Iris pigment epithelial cell (primary cell): Measurements from ENCODE around the gene GINS2.

Source experiments
- DNase-seq: peaks from one replicate; pipeline ENCODE4 v3.0.0-alpha.2; 2011; ENCODE audit warnings: low read depth

GINS2 gene

DNA sequence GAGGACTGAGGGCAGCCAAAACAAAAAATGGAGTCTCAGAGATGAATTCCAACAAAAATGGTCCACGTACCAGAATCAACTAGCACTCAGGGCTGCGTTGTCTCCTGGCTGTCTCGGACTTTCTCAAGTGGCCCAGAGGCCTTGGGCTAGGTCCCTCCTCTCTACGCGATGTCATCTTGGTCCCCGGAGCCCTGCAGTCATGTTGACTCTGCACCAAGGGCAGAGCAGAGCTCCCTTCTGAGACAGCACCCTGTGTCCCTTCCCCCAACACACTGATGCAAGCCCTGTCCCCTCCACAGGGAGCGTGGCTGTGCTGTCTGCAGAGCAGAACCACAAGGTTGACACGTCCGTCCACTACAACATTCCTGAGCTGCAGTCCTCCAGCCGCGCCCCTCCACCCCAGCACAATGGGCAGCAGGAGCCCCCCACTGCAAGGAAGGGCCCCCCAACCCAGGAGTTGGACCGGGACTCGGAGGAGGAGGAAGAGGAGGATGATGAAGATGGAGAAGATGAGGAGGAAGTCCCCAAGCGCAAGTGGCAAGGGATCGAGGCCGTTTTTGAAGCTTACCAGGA lies 20.8 kb downstream of the GINS2 start:
- no peak for DNase-seq

GRCh38 chr16:85667261-85667660 lies 21.5 kb downstream of the GINS2 start:
- no peak for DNase-seq

DNA sequence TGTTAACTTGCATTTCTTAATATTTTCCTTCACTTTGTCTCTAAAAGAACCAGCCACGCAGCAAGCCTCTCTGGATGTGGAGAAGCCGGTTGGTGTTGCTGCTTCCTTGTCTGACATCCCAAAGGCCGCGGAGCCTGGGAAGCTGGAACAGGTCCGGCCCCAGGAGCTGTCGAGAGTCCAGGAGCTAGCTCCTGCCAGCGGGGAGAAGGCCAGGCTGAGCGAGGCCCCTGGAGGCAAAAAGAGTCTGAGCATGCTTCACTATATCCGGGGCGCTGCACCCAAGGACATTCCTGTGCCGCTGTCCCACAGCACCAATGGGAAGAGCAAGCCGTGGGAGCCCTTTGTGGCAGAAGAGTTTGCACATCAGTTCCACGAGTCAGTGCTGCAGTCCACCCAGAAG lies 22.8 kb downstream of the GINS2 start:
- DNase-seq, result no peak

GRCh38 chr16:85665373-85665740 lies 23.4 kb downstream of the GINS2 start:
- DNase-seq, result no peak

DNA sequence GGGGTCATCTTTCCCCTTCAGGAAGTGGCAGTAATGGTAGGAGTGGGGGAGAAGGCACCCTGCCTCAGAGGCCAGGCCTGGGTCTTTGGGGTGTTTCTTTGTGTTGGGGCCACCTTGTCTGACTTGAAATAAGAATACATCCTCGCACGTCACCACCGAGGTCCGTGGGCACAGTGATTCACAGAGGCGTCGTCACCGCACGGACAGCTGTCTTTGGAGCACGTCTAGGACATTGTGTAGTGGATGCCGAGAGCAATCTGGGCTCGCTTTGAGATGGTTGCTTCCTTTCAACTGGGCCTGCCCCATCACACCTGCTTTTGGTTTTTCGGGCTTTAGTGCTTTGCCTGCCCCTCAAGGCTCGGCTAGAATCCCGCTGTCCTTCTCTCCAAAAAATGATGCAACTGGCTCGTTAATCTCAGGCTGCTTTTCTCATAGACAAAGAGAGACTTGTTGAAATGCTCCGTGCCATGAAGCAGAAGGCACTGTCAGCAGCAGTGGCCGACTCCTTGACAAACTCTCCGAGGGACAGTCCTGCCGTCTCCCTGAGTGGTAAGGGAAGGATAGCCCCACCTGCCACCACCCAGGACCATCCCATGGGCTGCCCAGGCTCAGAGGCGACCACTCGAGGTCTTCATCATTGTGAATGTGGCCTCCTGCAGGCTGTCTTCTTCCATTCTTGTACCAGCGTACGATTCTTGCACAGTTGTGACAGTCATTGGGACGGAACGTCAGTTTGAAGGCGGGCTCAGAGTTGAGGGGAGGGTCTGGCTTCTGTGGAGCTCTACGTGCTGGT lies 24.0 kb downstream of the GINS2 start:
- no peak for DNase-seq

DNA sequence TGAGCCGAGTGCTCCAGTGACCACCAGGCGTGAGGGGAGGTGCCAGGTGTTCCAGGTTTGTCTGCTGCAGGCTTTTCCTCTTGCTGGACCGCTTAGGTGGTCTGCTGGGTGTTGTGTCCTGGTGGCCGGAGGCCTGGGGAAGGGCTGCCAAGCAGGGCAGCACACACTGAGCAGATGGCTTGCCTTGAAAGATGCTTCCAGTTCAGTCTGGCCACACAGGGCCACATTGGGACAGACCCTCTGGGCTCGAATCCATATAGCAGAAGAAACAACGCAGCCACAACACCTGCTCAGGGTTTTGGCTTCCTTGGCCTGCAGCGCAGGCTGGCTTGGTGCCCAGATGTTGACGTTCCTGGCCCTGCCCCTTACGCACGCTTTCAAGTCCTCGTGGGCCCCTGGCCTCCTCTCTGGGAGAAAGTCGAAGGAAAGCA lies 24.8 kb downstream of the GINS2 start:
- DNase-seq, result no peak

GRCh38 chr16:85662976-85663830 lies 25.6 kb downstream of the GINS2 start:
- no peak for DNase-seq

DNA sequence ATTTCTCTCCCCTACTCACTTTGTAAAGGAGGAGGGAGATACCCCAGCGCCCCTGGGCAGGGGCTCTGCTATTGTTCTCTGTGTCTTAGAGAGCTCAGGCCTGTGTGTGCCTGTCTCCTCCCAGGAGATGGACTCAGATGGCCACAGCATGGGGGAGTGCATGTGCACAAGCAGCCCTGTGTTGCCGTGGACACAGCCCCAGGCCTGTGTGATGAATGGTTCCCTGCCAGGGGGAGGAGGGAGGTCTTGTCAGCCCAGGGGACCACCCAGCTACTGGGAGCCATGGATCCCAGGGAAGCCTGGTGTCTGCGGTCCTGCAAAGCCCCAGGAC lies 26.3 kb downstream of the GINS2 start:
- no peak for DNase-seq

DNA sequence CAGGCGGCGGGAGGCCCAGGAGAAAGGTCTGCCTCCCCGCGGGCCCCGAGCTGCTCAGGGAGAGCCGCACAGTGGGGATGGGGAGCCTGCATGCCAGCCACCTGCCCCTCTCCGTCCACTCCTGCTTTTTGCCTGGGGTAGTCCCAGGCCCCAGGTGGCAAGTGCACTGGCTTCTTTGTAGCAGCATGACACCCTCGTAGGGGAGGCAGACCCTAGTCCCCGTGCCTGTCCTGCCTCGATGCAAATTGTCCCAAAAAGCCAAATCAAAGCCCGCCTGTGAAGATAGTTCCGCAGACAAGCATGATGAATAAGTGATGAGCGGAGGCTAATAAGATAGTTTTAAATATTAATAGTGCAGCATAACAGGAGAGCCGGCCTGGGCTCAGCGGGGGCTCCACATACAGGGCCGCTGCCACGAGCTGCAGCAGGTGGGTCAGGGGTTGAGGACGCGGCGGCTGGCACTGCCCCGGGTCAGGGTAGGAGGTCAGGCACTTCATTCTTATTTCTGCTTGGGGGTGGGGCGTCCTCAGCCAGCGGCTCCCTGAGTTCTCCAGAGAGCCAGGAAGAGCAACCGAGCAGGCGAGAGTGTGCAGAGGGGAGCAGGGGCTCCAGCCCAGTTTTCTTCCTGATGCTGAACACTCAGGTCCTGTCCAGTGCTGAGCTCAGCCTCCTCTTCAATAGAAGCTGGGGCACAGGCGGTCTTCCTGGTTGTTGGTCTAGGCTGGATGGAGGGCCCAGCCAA lies 26.8 kb downstream of the GINS2 start:
- DNase-seq, result no peak

DNA sequence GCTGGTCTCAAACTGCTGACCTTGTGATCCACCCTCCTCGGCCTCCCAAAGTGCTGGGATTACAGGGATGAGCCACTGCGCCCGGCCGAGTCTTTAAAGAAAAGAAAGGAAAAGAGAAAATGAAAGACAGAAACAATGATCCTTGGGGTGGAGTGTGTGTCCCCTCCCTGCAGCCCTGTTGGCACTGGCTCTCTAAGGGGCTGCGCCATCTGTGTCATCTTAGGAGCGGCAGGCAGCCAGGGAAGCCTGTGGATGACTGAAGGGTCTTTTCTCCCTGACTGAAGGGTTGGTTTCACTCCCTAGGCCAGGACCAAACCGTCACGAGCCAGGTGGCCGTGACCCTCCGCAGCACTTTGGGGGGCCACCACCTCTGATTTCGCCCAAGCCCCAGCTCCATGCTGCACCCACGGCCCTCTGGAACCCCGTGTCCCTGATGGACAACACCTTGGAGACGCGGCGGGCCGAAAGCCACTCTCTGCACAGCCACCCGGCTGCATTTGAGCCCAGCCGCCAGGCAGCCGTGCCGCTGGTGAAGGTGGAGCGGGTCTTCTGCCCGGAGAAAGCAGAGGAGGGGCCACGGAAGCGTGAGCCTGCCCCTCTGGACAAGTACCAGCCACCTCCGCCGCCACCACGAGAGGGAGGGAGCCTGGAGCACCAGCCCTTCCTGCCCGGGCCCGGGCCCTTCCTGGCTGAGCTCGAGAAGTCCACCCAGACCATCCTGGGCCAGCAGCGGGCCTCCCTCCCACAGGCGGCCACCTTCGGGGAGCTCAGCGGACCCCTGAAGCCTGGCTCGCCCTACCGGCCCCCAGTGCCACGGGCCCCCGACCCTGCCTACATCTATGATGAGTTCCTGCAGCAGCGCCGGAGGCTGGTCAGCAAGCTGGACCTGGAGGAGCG lies 27.7 kb downstream of the GINS2 start:
- DNase-seq, result no peak

DNA sequence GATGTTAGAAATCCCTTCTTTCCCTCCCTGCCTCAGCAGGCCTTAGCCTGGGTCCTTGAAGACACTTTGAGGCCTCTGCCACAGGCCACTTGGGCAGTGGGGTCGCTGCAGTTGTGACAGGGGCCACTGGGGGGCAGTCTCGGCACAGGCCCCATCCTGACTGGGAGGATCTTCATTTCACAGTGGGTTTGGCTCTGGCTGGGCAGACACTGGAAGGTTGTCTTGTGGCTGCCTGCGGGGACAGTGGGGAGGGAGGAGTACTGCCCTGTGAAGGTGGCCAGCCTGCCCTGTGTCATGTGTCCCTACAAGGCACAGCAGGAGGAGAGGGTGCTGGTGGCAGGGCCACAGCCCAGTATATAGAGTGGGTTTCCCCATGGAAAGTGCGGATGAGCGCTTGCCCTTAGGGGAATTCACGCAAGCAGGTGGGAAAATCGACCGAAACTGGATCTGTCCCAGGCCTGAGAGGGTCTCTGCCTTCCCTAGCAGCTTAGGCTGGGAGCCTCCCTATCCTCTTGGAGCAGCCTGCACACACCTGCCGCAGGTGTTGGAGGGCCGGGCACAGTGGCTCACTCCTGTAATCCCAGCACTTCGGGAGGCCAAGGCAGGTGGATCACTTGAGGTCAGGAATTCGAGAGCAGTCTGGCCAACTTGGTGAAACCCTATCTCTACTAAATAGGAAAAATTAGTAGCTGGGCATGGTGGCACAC lies 28.8 kb downstream of the GINS2 start:
- DNase-seq, result peak; percentile 44

GRCh38 chr16:85659336-85659735 lies 29.4 kb downstream of the GINS2 start:
- DNase-seq, result no peak

- DNase-seq, result no peak
These were observed 30.0 kb downstream of the GINS2 start for GRCh38 chr16:85658504-85659326.

DNA sequence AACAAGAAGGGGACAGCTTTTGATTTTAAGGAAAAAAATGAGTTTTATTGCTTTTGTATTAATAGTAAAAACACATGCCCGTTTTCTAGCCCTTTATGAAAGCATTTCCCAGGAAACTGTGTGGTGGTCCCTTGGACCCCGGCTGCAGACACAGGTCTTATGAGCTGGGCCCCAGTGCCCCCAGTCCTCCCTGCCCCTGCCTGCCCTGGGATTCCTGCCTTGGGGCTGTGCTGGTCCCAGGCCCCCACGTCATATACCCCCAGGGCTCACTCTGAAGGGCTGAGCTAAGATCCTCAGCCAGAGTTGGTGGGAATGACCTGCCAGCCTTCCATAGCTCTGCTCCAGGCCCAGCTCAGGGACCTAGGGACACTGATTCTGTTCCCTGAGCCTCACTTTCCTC lies 30.8 kb downstream of the GINS2 start:
- no peak for DNase-seq

GRCh38 chr16:85657267-85657650 lies 31.5 kb downstream of the GINS2 start:
- DNase-seq, result no peak

DNA sequence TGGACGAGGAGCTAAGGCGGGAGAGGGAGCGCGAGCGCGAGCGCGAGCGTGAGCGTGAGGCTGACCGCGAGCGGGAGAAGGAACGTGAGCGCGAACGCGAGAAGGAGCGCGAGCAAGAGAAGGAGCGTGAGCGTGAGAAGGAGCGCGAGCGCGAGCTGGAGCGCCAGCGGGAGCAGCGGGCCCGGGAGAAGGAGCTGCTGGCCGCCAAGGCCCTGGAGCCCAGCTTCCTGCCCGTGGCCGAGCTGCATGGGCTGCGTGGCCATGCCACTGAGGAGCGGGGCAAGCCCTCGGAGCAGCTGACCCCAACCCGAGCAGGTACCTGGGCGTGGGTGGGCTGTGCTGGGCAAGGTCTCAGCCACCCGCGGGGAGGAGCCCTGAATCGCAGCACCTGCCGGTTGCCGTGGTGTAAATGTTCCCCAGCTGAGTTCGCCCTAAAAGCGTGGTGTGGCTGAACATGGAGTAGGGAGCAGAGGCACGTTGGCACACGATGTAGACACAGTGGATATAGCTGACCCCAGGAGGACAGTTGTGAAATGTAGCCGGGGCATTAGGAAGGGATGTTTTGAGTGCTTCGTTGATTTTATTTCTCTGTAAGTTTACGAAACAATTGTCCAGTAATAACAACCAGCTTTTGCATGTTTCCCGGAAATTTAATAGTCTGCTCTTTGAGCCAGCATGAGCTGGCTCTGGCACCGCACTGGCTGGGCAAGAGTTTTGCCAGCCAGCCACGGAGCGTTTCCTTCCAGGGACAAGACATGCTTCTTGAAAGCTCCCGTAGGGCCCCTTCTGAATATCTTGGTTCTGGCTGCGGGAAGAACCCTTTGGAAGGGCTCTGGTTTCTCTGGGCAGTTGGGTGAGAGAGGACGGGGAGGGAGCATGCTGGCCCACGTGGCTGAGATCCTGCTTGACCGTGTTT lies 32.1 kb downstream of the GINS2 start:
- DNase-seq, result no peak

- no peak for DNase-seq
These were observed 33.3 kb downstream of the GINS2 start for GRCh38 chr16:85655216-85656129.
